Hematopoietic multipotent progenitor cell treated with erythropoietin and hydrocortisone succinate and interleukin-3 and kit ligand, for 15 days (in vitro differentiated cells): Measurements from ENCODE around the gene ZNF839.
"Not testable (repeated sequence)": the region's sequence is repeated elsewhere in the genome, so short reads cannot be mapped to it uniquely, and the experiment has no call there.

Experiments
- DNase-seq: peaks from one replicate; pipeline ENCODE4 v3.0.0-alpha.2; 2015; ENCODE audit warnings: low spot score

ZNF839 gene

GRCh38 chr14:102314242-102315011 lies 5.1 kb upstream of the ZNF839 start:
- peak; percentile 81 for DNase-seq

GRCh38 chr14:102315121-102315520 lies 4.4 kb upstream of the ZNF839 start:
- no peak for DNase-seq

DNA sequence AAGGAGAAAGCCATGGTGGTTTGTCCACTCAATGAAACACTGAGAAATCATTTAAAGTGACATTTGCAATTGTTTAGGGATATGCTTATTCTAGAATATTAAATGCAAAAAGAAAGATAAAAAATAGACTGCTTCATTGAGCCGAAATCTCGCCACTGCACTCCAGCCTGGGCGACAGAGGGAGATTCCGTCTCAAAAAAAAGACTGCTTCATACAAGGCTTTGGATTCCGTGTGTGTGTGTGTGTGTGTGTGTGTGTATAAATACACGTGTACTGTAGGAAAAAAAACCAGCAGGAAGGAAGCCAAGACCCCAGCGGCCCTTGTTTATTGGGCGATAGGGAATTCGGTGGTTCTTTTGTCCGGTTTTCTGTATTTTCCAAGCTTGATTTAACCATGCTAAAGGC lies 3.2 kb upstream of the ZNF839 start:
- DNase-seq = no peak

DNA sequence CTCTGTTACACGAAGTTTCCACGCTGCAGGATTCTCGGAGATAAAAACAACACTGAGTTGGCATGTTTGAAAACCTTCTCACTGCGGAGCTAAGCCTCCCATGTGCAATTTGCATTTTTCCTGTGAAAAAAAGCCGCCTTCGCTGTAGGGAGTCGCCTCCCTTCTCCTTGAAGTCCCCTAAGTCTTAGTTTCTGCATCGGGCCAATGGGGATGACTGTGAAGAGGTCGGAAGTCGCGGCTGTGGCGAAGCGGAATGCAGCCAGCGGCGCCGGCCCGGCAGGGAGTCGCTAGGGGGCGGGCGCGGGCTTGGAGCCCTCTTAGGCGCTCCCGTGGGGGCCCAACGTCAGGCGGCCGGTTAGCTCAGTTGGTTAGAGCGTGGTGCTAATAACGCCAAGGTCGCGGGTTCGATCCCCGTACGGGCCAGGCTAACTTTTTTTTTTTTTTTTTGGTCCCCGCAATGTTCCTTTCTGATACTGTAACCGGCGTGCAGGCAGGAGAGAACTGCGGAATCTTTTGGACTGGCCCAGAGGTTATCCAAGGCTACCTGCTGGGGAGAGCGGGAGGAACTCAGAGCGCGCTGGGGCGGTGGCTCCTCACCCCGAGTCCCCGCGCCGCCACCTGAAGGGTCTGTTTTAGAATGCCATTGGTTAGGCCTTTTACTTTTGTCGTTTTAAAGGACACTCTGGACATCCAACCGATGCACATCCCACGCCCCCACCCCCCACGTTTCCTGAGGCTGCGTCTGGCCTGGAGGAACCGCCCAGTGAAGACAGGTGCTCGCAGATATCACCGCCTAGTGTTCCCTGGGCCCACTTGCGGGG lies 2.6 kb upstream of the ZNF839 start:
- DNase-seq = peak; percentile 89

- peak; percentile 43 for DNase-seq
Measured at GRCh38 chr14:102317564-102318248, 1.8 kb upstream of the ZNF839 start.

DNA sequence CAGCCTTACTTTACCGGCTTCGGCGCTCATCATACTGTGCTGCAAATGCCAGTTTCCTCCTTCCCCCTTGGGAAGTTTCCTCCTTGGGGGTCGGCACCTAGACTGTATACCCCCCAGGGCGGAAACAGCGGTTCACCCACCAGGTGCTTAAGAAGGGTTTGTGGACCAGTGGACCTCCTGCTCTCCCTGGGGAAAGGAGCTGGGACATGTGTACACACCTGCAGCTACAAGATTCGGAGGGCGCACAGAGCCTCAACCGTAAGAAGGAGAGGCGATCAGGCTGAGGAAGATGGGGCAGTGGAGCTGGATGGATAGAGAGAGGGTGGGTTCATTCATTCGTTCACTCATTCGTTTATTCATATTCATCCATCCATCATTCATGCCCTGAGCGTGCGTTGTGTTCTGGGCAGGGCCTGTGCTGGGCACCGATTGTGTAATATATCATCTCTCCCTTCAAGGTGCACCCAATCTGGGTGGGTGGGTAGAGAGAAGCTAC lies 717 bp upstream of the ZNF839 start:
- no peak for DNase-seq

GRCh38 chr14:102320033-102320660 lies 601 bp downstream of the ZNF839 start:
- DNase-seq = peak; percentile 57

DNA sequence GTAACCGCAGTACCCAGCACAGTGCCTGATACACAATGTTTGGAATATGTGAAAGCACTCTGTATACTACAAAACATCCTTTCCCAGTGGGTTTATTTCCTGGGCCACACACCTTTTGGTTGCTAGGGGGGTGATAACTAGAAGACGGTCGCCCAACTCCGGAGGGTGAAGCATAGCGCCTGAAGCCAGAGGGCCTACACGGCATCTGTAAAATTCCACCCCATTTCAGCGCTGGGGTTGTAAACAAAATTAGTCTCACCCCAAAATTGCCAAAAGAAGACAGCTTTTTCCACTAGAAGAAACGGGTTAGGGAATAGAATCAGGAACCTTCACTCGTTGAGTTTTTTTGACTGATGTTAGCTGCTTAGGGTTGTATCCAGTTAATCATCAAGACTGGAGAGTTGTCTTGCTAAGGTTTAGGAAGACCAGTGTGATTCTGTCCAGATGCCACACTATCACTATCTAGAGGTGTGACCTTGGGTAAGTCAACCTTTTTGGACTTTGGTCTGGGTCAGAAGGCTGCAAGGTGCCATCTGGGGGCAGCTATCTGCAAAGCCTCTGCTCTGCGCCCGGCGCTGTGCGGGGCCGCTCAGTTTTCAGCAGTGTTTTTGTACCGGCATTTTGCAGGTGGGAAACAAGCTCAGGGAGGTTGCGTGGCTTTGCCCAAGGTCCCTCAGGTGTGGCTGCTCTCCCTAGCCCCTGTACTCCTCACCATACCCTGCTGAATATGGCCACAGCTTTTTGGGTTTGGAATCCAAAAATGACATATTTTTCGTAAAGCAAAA lies 1.3 kb downstream of the ZNF839 start:
- no peak for DNase-seq

GRCh38 chr14:102321456-102322422 lies 2.2 kb downstream of the ZNF839 start:
- DNase-seq = no peak

- peak; percentile 57 for DNase-seq
Measured at GRCh38 chr14:102323102-102323501, 3.6 kb downstream of the ZNF839 start.

DNA sequence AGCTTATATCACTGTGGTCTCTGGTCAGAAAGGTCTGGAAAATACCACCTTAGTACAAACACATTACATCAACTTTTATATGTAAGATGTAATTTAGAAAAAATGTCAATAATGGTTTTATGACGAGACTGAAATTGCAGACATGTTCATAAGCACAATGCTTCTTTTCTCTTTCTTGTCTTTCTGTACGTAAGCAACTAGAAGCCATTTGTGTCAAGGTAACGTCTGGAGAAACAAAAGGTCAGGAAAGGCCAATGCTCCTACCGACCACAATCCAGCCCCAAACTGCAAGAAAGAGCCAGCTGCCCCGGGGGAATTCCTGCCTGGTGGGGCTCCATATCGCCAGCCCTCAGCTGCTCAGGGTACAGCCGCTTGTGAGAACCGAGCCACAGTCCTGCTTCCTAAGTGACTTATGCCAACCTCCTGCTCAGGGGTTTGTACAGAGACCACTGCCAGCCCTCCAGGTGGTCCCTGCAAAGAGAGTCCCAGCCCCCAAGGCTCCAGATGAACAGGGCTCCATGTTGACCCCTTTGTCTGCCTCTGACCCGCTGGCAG lies 6.3 kb downstream of the ZNF839 start:
- DNase-seq = no peak

DNA sequence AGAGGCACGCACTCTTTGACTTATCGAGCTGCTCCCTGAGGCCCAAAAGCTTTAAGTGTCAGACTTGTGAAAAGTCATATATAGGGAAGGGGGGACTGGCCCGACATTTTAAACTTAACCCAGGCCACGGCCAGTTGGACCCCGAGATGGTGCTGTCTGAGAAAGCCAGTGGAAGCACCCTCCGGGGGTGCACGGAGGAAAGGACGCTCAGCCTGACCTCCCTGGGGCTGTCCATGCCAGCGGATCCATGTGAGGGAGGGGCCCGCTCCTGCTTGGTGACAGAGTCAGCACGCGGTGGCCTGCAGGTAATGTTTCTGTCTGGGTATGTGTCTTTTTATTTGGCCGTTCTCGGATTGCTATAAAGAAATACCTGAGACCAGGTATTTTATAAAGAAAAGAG lies 7.0 kb downstream of the ZNF839 start:
- no peak for DNase-seq

GRCh38 chr14:102329381-102329780 lies 9.8 kb downstream of the ZNF839 start:
- not testable (repeated sequence) for DNase-seq

DNA sequence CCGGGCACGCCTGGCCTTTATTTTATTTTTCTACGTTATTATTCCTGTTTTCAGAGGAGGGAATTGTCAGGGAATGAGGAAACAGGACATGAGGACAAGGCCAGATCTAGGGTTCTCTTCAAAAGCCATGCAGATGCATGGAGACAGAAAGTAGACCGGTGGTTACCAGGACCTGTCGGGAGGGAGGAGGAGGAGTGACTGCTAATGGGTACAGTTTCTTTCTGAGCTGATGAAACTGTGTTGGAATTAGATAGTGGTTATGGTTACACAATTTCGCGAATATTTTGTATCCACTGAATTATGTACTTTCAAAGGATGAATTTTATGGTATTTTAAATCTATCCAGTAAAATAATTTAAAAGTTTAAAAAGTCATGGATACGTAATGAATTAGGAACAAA lies 11.3 kb downstream of the ZNF839 start:
- no peak for DNase-seq

- DNase-seq = no peak
Measured at GRCh38 chr14:102333390-102333789, 13.8 kb downstream of the ZNF839 start.

GRCh38 chr14:102333795-102334705 lies 14.5 kb downstream of the ZNF839 start:
- DNase-seq = no peak

GRCh38 chr14:102335163-102335562 lies 15.6 kb downstream of the ZNF839 start:
- no peak for DNase-seq

DNA sequence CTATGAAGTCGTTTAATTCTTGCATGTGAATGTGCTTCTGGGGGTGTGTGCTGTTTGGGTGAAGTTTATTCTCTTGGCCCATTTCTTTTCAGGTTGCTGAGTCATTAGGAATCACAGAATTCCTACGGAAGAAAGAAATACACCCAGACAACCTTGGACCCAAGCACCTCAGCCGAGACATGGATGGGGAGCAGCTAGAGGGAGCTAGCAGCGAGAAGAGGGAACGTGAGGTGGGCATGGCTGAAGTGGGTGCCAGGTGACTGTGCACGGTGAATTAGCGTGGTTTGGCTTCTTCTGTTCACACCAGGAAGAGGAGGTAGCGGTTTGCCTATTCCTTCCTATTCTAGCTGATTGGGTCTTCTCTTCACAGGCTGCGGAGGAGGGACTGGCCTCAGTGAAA lies 19.2 kb downstream of the ZNF839 start:
- DNase-seq = no peak

DNA sequence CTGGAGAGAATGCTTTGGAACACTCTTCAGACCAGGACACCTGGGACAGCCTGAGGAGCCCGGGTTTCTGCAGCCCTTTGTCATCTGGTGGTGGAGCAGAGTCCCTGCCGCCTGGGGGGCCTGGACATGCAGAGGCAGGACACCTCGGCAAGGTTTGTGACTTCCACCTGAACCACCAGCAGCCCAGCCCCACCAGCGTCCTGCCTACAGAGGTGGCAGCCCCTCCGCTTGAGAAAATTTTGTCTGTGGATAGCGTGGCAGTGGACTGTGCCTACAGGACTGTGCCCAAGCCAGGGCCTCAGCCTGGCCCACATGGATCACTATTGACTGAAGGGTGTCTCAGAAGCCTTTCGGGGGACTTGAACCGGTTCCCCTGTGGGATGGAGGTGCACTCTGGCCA lies 22.0 kb downstream of the ZNF839 start:
- DNase-seq = no peak
